GM12878 (cell line): Measurements from ENCODE around the gene HSD3B2. TPM values are rescaled to one million over a fixed set of nuclear protein-coding genes. Genes with fewer than 3 reads are reported as not detected.

Experiments
- ATAC-seq: fragments of 200-7000 bp; cut with Tn5 transposase; 3 replicates; pipeline ENCODE4 v1.9.1; 2020; ENCODE audit warnings: mild to moderate bottlenecking, moderate library complexity
- BruUV-seq: library from RNA; stranded (reverse); fragments of 400-500 nt; replicated peaks from 2 replicates; lab custom pipeline; 2021; lab: Mats Ljungman, UMichigan
- CTCF ChIA-PET: fragments of 300-600 bp; sonication (Branson Sonifier 250); formaldehyde crosslinking; extraction: SDS; loops from one replicate; lab custom pipeline; 2021; ENCODE audit warnings: inconsistent platforms; lab: Yijun Ruan, JAX
- POLR2A ChIA-PET: fragments of 350-600 bp; formaldehyde crosslinking; extraction: SDS; loops from one replicate; lab custom pipeline; 2021; ENCODE audit warnings: inconsistent platforms; lab: Charles Lee
- RAD21 ChIA-PET: fragments of 300-600 bp; sonication (Branson Sonifier 250); formaldehyde crosslinking; loops from one replicate; lab custom pipeline; 2023; ENCODE audit warnings: antibody characterized with exemption; ENCODE audit not compliant: unreplicated experiment; lab: Charles Lee
- SMC1A ChIA-PET: fragments of 300-600 bp; sonication (Branson Sonifier 250); formaldehyde crosslinking; loops from one replicate; lab custom pipeline; 2023; ENCODE audit not compliant: unreplicated experiment, uncharacterized antibody; lab: Charles Lee
- DNase-seq: peaks from one replicate; pipeline ENCODE4 v3.0.0-alpha.2; 2011; ENCODE audit warnings: low read depth, low spot score
- FAIRE-seq: peaks from 3 replicates; lab custom pipeline; 2011; peaks lifted over from hg19 to GRCh38; lab: Jason Lieb, UNC
- H2AFZ ChIP-seq: 2 replicates; pipeline ENCODE4 v1.6.0; 2011; ENCODE audit warnings: low read depth, low read length, control low read depth; ENCODE audit not compliant: control insufficient read depth
- H3K27ac ChIP-seq: 2 replicates; pipeline ENCODE4 v1.5.1; 2011; ENCODE audit warnings: control low read depth; ENCODE audit not compliant: control insufficient read depth, insufficient read depth
- H3K27me3 ChIP-seq, 2 experiments: replicated peaks in 1 of 2; 2 replicates each; pipeline versions ENCODE4 v1.6.0 to v1.6.1; 2011; ENCODE audit warnings: low read length in 1 of 2; ENCODE audit not compliant: control insufficient read depth in 2 of 2, insufficient read depth in 2 of 2
- H3K36me3 ChIP-seq, 2 experiments: 2 replicates each; pipeline ENCODE4 v1.5.1; 2011; ENCODE audit warnings: low read length in 1 of 2; ENCODE audit not compliant: control insufficient read depth in 2 of 2, insufficient read depth in 2 of 2
- H3K4me1 ChIP-seq: 2 replicates; pipeline ENCODE4 v1.6.1; 2011; ENCODE audit warnings: mild to moderate bottlenecking, low read length, moderate library complexity, mixed read lengths; ENCODE audit not compliant: control insufficient read depth, insufficient read depth
- H3K4me2 ChIP-seq: 2 replicates; pipeline ENCODE4 v1.6.0; 2011; ENCODE audit warnings: control low read depth; ENCODE audit not compliant: control insufficient read depth, insufficient read depth
- H3K4me3 ChIP-seq: fragments of 200-600 bp; sonication (generic); 2 replicates; pipeline ENCODE4 v1.5.1; 2016
- H3K79me2 ChIP-seq: 2 replicates; pipeline ENCODE4 v1.6.0; 2011; ENCODE audit warnings: low read length; ENCODE audit not compliant: control insufficient read depth, insufficient read depth
- H3K9ac ChIP-seq: 2 replicates; pipeline ENCODE4 v1.8.0; 2011; ENCODE audit warnings: low read length, control low read depth, mixed read lengths; ENCODE audit not compliant: control insufficient read depth, insufficient read depth
- H3K9me3 ChIP-seq: replicated peaks from 3 replicates; pipeline ENCODE4 v1.5.1; 2011; ENCODE audit warnings: mild to moderate bottlenecking, low read length; ENCODE audit not compliant: control insufficient read depth, insufficient read depth
- H4K20me1 ChIP-seq: 2 replicates; pipeline ENCODE4 v1.6.0; 2011; ENCODE audit not compliant: control insufficient read depth, insufficient read depth
- GATAD2B ChIP-seq: fragments of 450-650 bp; conservative IDR thresholded peaks from 2 replicates; pipeline ENCODE4 v1.6.1; 2017; ENCODE audit warnings: low read depth, mild to moderate bottlenecking, moderate library complexity
- MXI1 ChIP-seq: fragments of 150-350 bp; IDR thresholded peaks from 2 replicates; pipeline ENCODE4 v1.6.1; 2011; ENCODE audit warnings: low read depth, mild to moderate bottlenecking, inconsistent platforms, low read length, improper control_type of control experiment
- MYC ChIP-seq: IDR thresholded peaks from 2 replicates; pipeline ENCODE4 v1.6.1; 2011; ENCODE audit warnings: mild to moderate bottlenecking, low read length, moderate library complexity, inconsistent platforms; ENCODE audit not compliant: insufficient read depth, insufficient replicate concordance, insufficient read length, severe bottlenecking
- NFYB ChIP-seq: IDR thresholded peaks from 2 replicates; pipeline ENCODE4 v1.6.1; 2011; ENCODE audit warnings: low read depth, mild to moderate bottlenecking, low read length, improper control_type of control experiment, moderate library complexity; ENCODE audit not compliant: insufficient read depth
- PML ChIP-seq: IDR thresholded peaks from 2 replicates; pipeline ENCODE4 v1.6.1; 2012; ENCODE audit warnings: low read length, inconsistent platforms
- SMC3 ChIP-seq: IDR thresholded peaks from 2 replicates; pipeline ENCODE4 v1.6.1; 2011; ENCODE audit warnings: low read length, improper control_type of control experiment, borderline replicate concordance
- WGBS: methylation state at CpG from one replicate; pipeline ENCODE4 v1.1.6; 2016; ENCODE audit warnings: low lambda C conversion rate; ENCODE audit not compliant: insufficient replicate concordance, insufficient coverage; ENCODE audit errors: missing lambda C conversion rate; 5-methylcytosine and 5-hydroxymethylcytosine counted together
- in situ Hi-C: fragments of 300-500 bp; cut with MboI; formaldehyde crosslinking; loops from 9 replicates; pipeline ENCODE4 v1.14.3; 2018; ENCODE audit warnings: mixed read lengths
- intact Hi-C: fragments of 100-400 bp; cut with micrococcal nuclease; formaldehyde crosslinking; loops from one replicate; pipeline ENCODE4 v1.14.2; 2022; ENCODE audit not compliant: unreplicated experiment
- polyA plus RNA-seq, 11 experiments: library from polyadenylated mRNA; depleted of rRNA in 4 of 11; unstranded in 6 of 11; stranded (reverse) in 5 of 11; fragments of >200 nt; fragmentation: Nextera tagmentation in 4 of 11; fragmentation: Illumina TruSeq in 1 of 11; extraction: Ambion mirVana in 4 of 11; extraction: Trizol in 1 of 11; gene quantifications; 1 replicate in 1 of 11; 2 replicates in 10 of 11; pipeline versions ENCODE4 v1.2.1 to v1.2.3, GENCODE V29; 2011 to 2016; ENCODE audit warnings: inconsistent platforms in 2 of 11, missing spikeins in 2 of 11, low read depth in 1 of 11
- total RNA-seq, 4 experiments: library from RNA; depleted of rRNA in 3 of 4; stranded (reverse); fragments of >200 nt in 3 of 4; fragmentation: Illumina TruSeq in 1 of 4; extraction: Trizol in 1 of 4; gene quantifications; 2 replicates each; pipeline versions ENCODE4 v1.2.1 to v1.2.3, GENCODE V29; 2013 to 2021
- TF ChIP-seq, protein P1 (sequence below): IDR thresholded peaks from 2 replicates; pipeline ENCODE4 v1.6.1; 2011; ENCODE audit warnings: low read depth, low read length, improper control_type of control experiment, borderline replicate concordance
- TF ChIP-seq, protein P2 (sequence below): fragments of 450-650 bp; IDR thresholded peaks from 2 replicates; pipeline ENCODE4 v1.6.1; 2017; ENCODE audit warnings: low read depth, mild to moderate bottlenecking, moderate library complexity

Gene HSD3B2
- total and polyA plus RNA-seq, 10 of the 15 experiments (the other 5 are each of a cell fraction or from before 2014, with no cell fraction given) = 0.56 TPM; not detected in 9

- BruUV-seq = no TSS peak
- Histone ChIP-seq H4K20me1 (no peaks in the 10 kb centered on the region), H3K79me2 (no peaks in the 10 kb centered on the region), H3K27ac (no peak overlapping the region), H3K4me3 (no peak overlapping the region), H2AFZ (no peak overlapping the region), H3K9me3 (no peaks in the 10 kb centered on the region), H3K4me2 (no peak overlapping the region), H3K9ac (no peak overlapping the region), H3K4me1 (no peaks in the 10 kb centered on the region), H3K27me3 (no peaks in the 10 kb centered on the region), H3K36me3 (no peaks in the 10 kb centered on the region)
- FAIRE-seq (no peak), DNase-seq (no peak), ATAC-seq (no peak)
- RAD21 ChIA-PET = no interaction called here
- no peak for TF ChIP-seq GATAD2B
- CTCF ChIA-PET = no interaction called here
- 80% methylated on average over 1 of the region's 1 CpG for WGBS
- POLR2A ChIA-PET = no interaction called here
- in situ Hi-C loops = no loop called here
- intact Hi-C loops = no loop called here
- SMC1A ChIA-PET = no interaction called here
These were observed 52.3 kb downstream of the HSD3B2 start for GRCh38 chr1:119467219-119467618.

- FAIRE-seq = no peak
- 21% methylated on average over 4 of the region's 4 CpGs for WGBS
- ChIA-PET SMC1A (no interaction called here), POLR2A (no interaction called here), RAD21 (no interaction called here), CTCF (no interaction called here)
- intact Hi-C loops (no loop called here), in situ Hi-C loops (no loop called here)
- Histone ChIP-seq H3K4me3 (no peak overlapping the region), H3K27ac (no peak overlapping the region), H3K36me3 (no peaks in the 10 kb centered on the region), H3K9ac (no peak overlapping the region), H4K20me1 (no peaks in the 10 kb centered on the region), H3K27me3 (no peaks in the 10 kb centered on the region), H2AFZ (no peak overlapping the region), H3K4me1 (no peaks in the 10 kb centered on the region), H3K9me3 (no peaks in the 10 kb centered on the region), H3K4me2 (no peak overlapping the region), H3K79me2 (no peaks in the 10 kb centered on the region)
- no peak for ATAC-seq
- TF ChIP-seq SMC3 (no peak), NFYB (no peak), PML (no peak), MXI1 (no peak), MYC (no peak)
- TF ChIP-seq, protein P1, sequence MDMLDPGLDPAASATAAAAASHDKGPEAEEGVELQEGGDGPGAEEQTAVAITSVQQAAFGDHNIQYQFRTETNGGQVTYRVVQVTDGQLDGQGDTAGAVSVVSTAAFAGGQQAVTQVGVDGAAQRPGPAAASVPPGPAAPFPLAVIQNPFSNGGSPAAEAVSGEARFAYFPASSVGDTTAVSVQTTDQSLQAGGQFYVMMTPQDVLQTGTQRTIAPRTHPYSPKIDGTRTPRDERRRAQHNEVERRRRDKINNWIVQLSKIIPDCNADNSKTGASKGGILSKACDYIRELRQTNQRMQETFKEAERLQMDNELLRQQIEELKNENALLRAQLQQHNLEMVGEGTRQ = no peak
- TF ChIP-seq, protein P2, sequence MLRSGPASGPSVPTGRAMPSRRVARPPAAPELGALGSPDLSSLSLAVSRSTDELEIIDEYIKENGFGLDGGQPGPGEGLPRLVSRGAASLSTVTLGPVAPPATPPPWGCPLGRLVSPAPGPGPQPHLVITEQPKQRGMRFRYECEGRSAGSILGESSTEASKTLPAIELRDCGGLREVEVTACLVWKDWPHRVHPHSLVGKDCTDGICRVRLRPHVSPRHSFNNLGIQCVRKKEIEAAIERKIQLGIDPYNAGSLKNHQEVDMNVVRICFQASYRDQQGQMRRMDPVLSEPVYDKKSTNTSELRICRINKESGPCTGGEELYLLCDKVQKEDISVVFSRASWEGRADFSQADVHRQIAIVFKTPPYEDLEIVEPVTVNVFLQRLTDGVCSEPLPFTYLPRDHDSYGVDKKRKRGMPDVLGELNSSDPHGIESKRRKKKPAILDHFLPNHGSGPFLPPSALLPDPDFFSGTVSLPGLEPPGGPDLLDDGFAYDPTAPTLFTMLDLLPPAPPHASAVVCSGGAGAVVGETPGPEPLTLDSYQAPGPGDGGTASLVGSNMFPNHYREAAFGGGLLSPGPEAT = no peak
- no peak for DNase-seq
- BruUV-seq = no TSS peak
These were observed 53.1 kb downstream of the HSD3B2 start for GRCh38 chr1:119467857-119468668.
